Neural progenitor cell (in vitro differentiated cells): ENCODE results near the gene CD2AP. TPM values are rescaled to one million over a fixed set of nuclear protein-coding genes. Genes with fewer than 3 reads are reported as not detected.

Source experiments
- DNase-seq: peaks from one replicate; pipeline ENCODE4 v3.0.0-alpha.2; 2016; ENCODE audit warnings: low spot score
- H2AFZ ChIP-seq: fragments of 200-600 bp; sonication (generic); replicated peaks from 2 replicates; pipeline ENCODE4 v1.6.1; 2016; ENCODE audit warnings: antibody characterized with exemption
- H3F3A ChIP-seq: fragments of 200-600 bp; sonication (generic); 2 replicates; pipeline ENCODE4 v1.6.1; 2016; ENCODE audit warnings: antibody characterized with exemption, low read depth
- H3K27ac ChIP-seq: fragments of 200-600 bp; sonication (generic); 2 replicates; pipeline ENCODE4 v1.5.1; 2016; ENCODE audit warnings: mild to moderate bottlenecking
- H3K27me3 ChIP-seq: fragments of 200-600 bp; sonication (generic); 2 replicates; pipeline ENCODE4 v1.6.1; 2016; ENCODE audit warnings: mild to moderate bottlenecking, moderate library complexity
- H3K36me3 ChIP-seq: fragments of 200-600 bp; sonication (generic); 2 replicates; pipeline ENCODE4 v1.5.1; 2016
- H3K4me1 ChIP-seq: fragments of 200-600 bp; sonication (generic); 2 replicates; pipeline ENCODE4 v1.6.1; 2016; ENCODE audit warnings: mixed run types
- H3K4me2 ChIP-seq: fragments of 200-600 bp; sonication (generic); 2 replicates; pipeline ENCODE4 v1.6.1; 2016
- H3K4me3 ChIP-seq: fragments of 200-600 bp; sonication (generic); 2 replicates; pipeline ENCODE4 v1.5.1; 2016
- H3K79me2 ChIP-seq: fragments of 200-600 bp; sonication (generic); 2 replicates; pipeline ENCODE4 v1.6.1; 2016; ENCODE audit warnings: low read depth
- H3K9ac ChIP-seq: fragments of 200-600 bp; sonication (generic); 2 replicates; pipeline ENCODE4 v1.6.1; 2016
- H3K9me3 ChIP-seq: fragments of 200-600 bp; sonication (generic); 2 replicates; pipeline ENCODE4 v1.5.1; 2016; ENCODE audit warnings: low read depth
- H4K20me1 ChIP-seq: fragments of 200-600 bp; sonication (generic); 2 replicates; pipeline ENCODE4 v1.6.1; 2016; ENCODE audit warnings: low read depth
- H3K27ac Mint-ChIP-seq: 3 replicates; pipeline ENCODE4 v1.8.0; 2021; ENCODE audit warnings: mixed read lengths
- H3K27me3 Mint-ChIP-seq: 2 replicates; pipeline ENCODE4 v1.8.0; 2022; ENCODE audit warnings: low read depth, mild to moderate bottlenecking, inconsistent platforms, moderate library complexity, mixed read lengths; ENCODE audit not compliant: insufficient read depth
- H3K36me3 Mint-ChIP-seq: 3 replicates; pipeline ENCODE4 v1.8.0; 2021; ENCODE audit warnings: mixed read lengths
- H3K4me1 Mint-ChIP-seq: 3 replicates; pipeline ENCODE4 v1.8.0; 2021; ENCODE audit warnings: mixed read lengths
- H3K4me3 Mint-ChIP-seq: 3 replicates; pipeline ENCODE4 v1.8.0; 2021; ENCODE audit warnings: mild to moderate bottlenecking, moderate library complexity, mixed read lengths
- H3K9me3 Mint-ChIP-seq: 3 replicates; pipeline ENCODE4 v1.8.0; 2020; ENCODE audit warnings: mixed read lengths
- CTCF ChIP-seq: fragments of 200-600 bp; sonication (generic); IDR thresholded peaks from 2 replicates; pipeline ENCODE4 v1.5.1; 2017; ENCODE audit warnings: antibody characterized with exemption, mild to moderate bottlenecking
- EZH2 ChIP-seq: fragments of 200-600 bp; sonication (generic); IDR thresholded peaks from 2 replicates; pipeline ENCODE4 v1.6.1; 2017; ENCODE audit warnings: antibody characterized with exemption, mild to moderate bottlenecking, moderate library complexity
- EZH2phosphoT487 ChIP-seq: fragments of 200-600 bp; sonication (generic); IDR thresholded peaks from 2 replicates; pipeline ENCODE4 v1.6.1; 2017; ENCODE audit warnings: antibody characterized with exemption
- total RNA-seq: library from RNA; depleted of rRNA; stranded (reverse); fragments of >200 nt; gene quantifications from 2 replicates; pipeline ENCODE4 v1.2.3, GENCODE V29; 2015; ENCODE audit warnings: low replicate concordance

The CD2AP gene
- total RNA-seq, 1 donor from 2014 or later: 55.3 TPM

- no peak overlapping the region for H3K27ac Mint-ChIP-seq
These were observed 153.0 kb downstream of the CD2AP start for GRCh38 chr6:47630587-47630986.

GRCh38 chr6:47631269-47631772, 153.7 kb downstream of the CD2AP start:
- Histone ChIP-seq H4K20me1 (no peaks in the 10 kb centered on the region), H3K36me3 (no peaks in the 10 kb centered on the region), H3K27me3 (no peaks in the 10 kb centered on the region), H3K79me2 (no peaks in the 10 kb centered on the region), H3K9ac (no peak overlapping the region), H3K4me1 (peaks cover 10% of the 10 kb centered on the region), H3K4me3 (no peak overlapping the region), H3K4me2 (no peak overlapping the region), H3K27ac (no peak overlapping the region), H2AFZ (peak overlapping the region; percentile 26), H3K9me3 (no peaks in the 10 kb centered on the region), H3F3A (peaks cover 22% of the 10 kb centered on the region)
- peaks cover 2% of the 10 kb centered on the region for H3K27me3 Mint-ChIP-seq
- no peak overlapping the region for H3K27ac Mint-ChIP-seq
- H3K9me3 Mint-ChIP-seq: peaks cover 3% of the 10 kb centered on the region
- peak; percentile 71 for TF ChIP-seq CTCF
- no peak for TF ChIP-seq EZH2phosphoT487
- peak; percentile 50 for DNase-seq
- peaks cover 18% of the 10 kb centered on the region for H3K4me1 Mint-ChIP-seq
- H3K4me3 Mint-ChIP-seq: no peak overlapping the region
- H3K36me3 Mint-ChIP-seq: peaks cover 2% of the 10 kb centered on the region

More at GRCh38 chr6:47630587-47630986, 153.0 kb downstream of the CD2AP start:
- Histone ChIP-seq H3K36me3 (no peaks in the 10 kb centered on the region), H3K79me2 (no peaks in the 10 kb centered on the region), H3K4me3 (no peak overlapping the region), H3K9me3 (no peaks in the 10 kb centered on the region), H2AFZ (no peak overlapping the region), H3K4me2 (no peak overlapping the region), H4K20me1 (no peaks in the 10 kb centered on the region), H3K27ac (no peak overlapping the region), H3K9ac (no peak overlapping the region), H3F3A (peaks cover 22% of the 10 kb centered on the region), H3K27me3 (no peaks in the 10 kb centered on the region), H3K4me1 (peaks cover 10% of the 10 kb centered on the region)
- TF ChIP-seq EZH2phosphoT487 (no peak), CTCF (no peak), EZH2 (no peak)
- Mint-ChIP-seq H3K4me1 (peaks cover 18% of the 10 kb centered on the region), H3K27me3 (peaks cover 2% of the 10 kb centered on the region), H3K36me3 (no peaks in the 10 kb centered on the region), H3K9me3 (no peaks in the 10 kb centered on the region), H3K4me3 (no peak overlapping the region)
- no peak for DNase-seq

- Histone ChIP-seq H3K9me3 (no peaks in the 10 kb centered on the region), H3K4me1 (peaks cover 10% of the 10 kb centered on the region), H3K4me3 (no peak overlapping the region), H2AFZ (peak overlapping the region; percentile 26), H3F3A (peaks cover 22% of the 10 kb centered on the region), H4K20me1 (no peaks in the 10 kb centered on the region), H3K79me2 (no peaks in the 10 kb centered on the region), H3K9ac (no peak overlapping the region), H3K27me3 (no peaks in the 10 kb centered on the region), H3K27ac (no peak overlapping the region), H3K4me2 (no peak overlapping the region), H3K36me3 (no peaks in the 10 kb centered on the region)
- peaks cover 2% of the 10 kb centered on the region for H3K27me3 Mint-ChIP-seq
- DNase-seq: no peak
- peaks cover 2% of the 10 kb centered on the region for H3K36me3 Mint-ChIP-seq
- TF ChIP-seq EZH2 (no peak), CTCF (no peak), EZH2phosphoT487 (no peak)
- peaks cover 4% of the 10 kb centered on the region for H3K9me3 Mint-ChIP-seq
- peaks cover 18% of the 10 kb centered on the region for H3K4me1 Mint-ChIP-seq
- H3K27ac Mint-ChIP-seq: no peak overlapping the region
- H3K4me3 Mint-ChIP-seq: no peak overlapping the region
These were observed 154.2 kb downstream of the CD2AP start for GRCh38 chr6:47631797-47632196.
